ENCODE measurements around the gene PURB.

GRCh38 chr7:44899443-44899842 lies 14.1 kb upstream of the PURB start:
- TF ChIP-seq CTCF (conservative IDR thresholded peaks at IDR 0.05 in 1 of 2, IDR thresholded peaks at IDR 0.05 in 1 of 2; ENCODE audit: extremely low read depth in 1 of 2, insufficient read depth in 1 of 2, low read depth in 1 of 2, low read length in 2 of 2) = no peak
- no peak for TF ChIP-seq EZH2 (IDR thresholded peaks at IDR 0.05; ENCODE audit: borderline replicate concordance, low read length)
